PC-9 (cell line): ENCODE results near the gene ZNF423. TPM values are rescaled to one million over a fixed set of nuclear protein-coding genes. Genes with fewer than 3 reads are reported as not detected.

Source experiments
- BruUV-seq: library from RNA; stranded (reverse); fragments of 400-500 nt; replicated peaks from 2 replicates; lab custom pipeline; 2021; lab: Mats Ljungman, UMichigan
- CTCF ChIA-PET: fragments of 300-600 bp; sonication (Branson Sonifier 250); formaldehyde crosslinking; loops from one replicate; lab custom pipeline; 2022; ENCODE audit warnings: antibody characterized with exemption; lab: Charles Lee
- POLR2A ChIA-PET: fragments of 300-600 bp; sonication (Branson Sonifier 250); formaldehyde crosslinking; loops from one replicate; lab custom pipeline; 2022; ENCODE audit warnings: antibody characterized with exemption; ENCODE audit not compliant: unreplicated experiment; lab: Charles Lee
- DNase-seq, 2 experiments: peaks; one replicate each; pipeline versions ENCODE4 v3.0.0 to v3.0.0-alpha.2; 2015 to 2022; ENCODE audit warnings: mixed read lengths in 1 of 2
- H2AFZ ChIP-seq: fragments of 200-600 bp; sonication (generic); 2 replicates; pipeline ENCODE4 v1.8.1; 2017; ENCODE audit warnings: antibody characterized with exemption
- H3F3A ChIP-seq: fragments of 200-600 bp; sonication (generic); 2 replicates; pipeline ENCODE4 v1.8.1; 2017; ENCODE audit warnings: antibody characterized with exemption, mild to moderate bottlenecking, low read depth; ENCODE audit not compliant: insufficient read depth
- H3K27ac ChIP-seq: fragments of 200-600 bp; sonication (generic); 2 replicates; pipeline ENCODE4 v1.6.1; 2016; ENCODE audit warnings: mixed run types
- H3K27me3 ChIP-seq: fragments of 200-600 bp; sonication (generic); 2 replicates; pipeline ENCODE4 v1.6.1; 2016; ENCODE audit warnings: low read depth, mixed run types; ENCODE audit not compliant: insufficient read depth
- H3K36me3 ChIP-seq: fragments of 200-600 bp; sonication (generic); 2 replicates; pipeline ENCODE4 v1.6.1; 2016; ENCODE audit warnings: low read depth, mixed run types
- H3K4me1 ChIP-seq: fragments of 200-600 bp; sonication (generic); replicated peaks from 2 replicates; pipeline ENCODE4 v1.6.1; 2016; ENCODE audit warnings: mixed run types; ENCODE audit not compliant: insufficient read depth
- H3K4me2 ChIP-seq: fragments of 200-600 bp; sonication (generic); 2 replicates; pipeline ENCODE4 v1.6.1; 2017; ENCODE audit warnings: mixed run types
- H3K4me3 ChIP-seq: fragments of 200-600 bp; sonication (generic); 2 replicates; pipeline ENCODE4 v1.6.1; 2016; ENCODE audit warnings: mixed run types
- H3K79me2 ChIP-seq: fragments of 200-600 bp; sonication (generic); 2 replicates; pipeline ENCODE4 v1.6.1; 2017; ENCODE audit warnings: low read depth, mixed run types
- H3K9me2 ChIP-seq: fragments of 200-600 bp; sonication (generic); 2 replicates; pipeline ENCODE4 v1.8.1; 2017; ENCODE audit warnings: mild to moderate bottlenecking; ENCODE audit not compliant: insufficient read depth
- H3K9me3 ChIP-seq: fragments of 200-600 bp; sonication (generic); 2 replicates; pipeline ENCODE4 v1.8.1; 2016; ENCODE audit warnings: low read depth; ENCODE audit not compliant: insufficient read depth
- H4K20me1 ChIP-seq: fragments of 200-600 bp; sonication (generic); 2 replicates; pipeline ENCODE4 v1.8.1; 2017; ENCODE audit not compliant: insufficient read depth
- CTCF ChIP-seq: fragments of 200-600 bp; sonication (generic); conservative IDR thresholded peaks from 2 replicates; pipeline ENCODE4 v1.6.1; 2017; ENCODE audit warnings: mixed run types, antibody characterized with exemption, mild to moderate bottlenecking, moderate library complexity
- EZH2 ChIP-seq: fragments of 200-600 bp; sonication (generic); IDR thresholded peaks from 2 replicates; pipeline ENCODE4 v1.8.0; 2017; ENCODE audit warnings: antibody characterized with exemption, low read depth
- intact Hi-C: fragments of 100-400 bp; cut with micrococcal nuclease; formaldehyde crosslinking; loops from one replicate; pipeline ENCODE4 v1.10.0; 2022; ENCODE audit not compliant: unreplicated experiment
- total RNA-seq: library from RNA; stranded (reverse); gene quantifications from 2 replicates; pipeline ENCODE4 v1.2.3, GENCODE V29; 2021

The ZNF423 gene
- total RNA-seq, 1 experiment from 2014 or later: not detected

GRCh38 chr16:49504626-49505025, 351.3 kb downstream of the ZNF423 start:
- no peak overlapping the region for H3K4me3 ChIP-seq
- no peaks in the 10 kb centered on the region for H3K9me2 ChIP-seq
- H3K27me3 ChIP-seq: peaks cover 43% of the 10 kb centered on the region
- no peak overlapping the region for H3K4me2 ChIP-seq
- H3F3A ChIP-seq: no peaks in the 10 kb centered on the region
- H3K9me3 ChIP-seq: no peaks in the 10 kb centered on the region
- H4K20me1 ChIP-seq: no peaks in the 10 kb centered on the region; the same call in 1 of the 2 replicates
- ChIA-PET POLR2A (no interaction called here), CTCF (no interaction called here)
- no TSS peak for BruUV-seq
- no peak overlapping the region for H3K27ac ChIP-seq
- DNase-seq: no peak
- no peaks in the 10 kb centered on the region for H3K36me3 ChIP-seq
- H3K4me1 ChIP-seq: no peaks in the 10 kb centered on the region
- H3K79me2 ChIP-seq: no peaks in the 10 kb centered on the region
- TF ChIP-seq CTCF (no peak), EZH2 (no peak)
- intact Hi-C loops: no loop called here
- no peak overlapping the region for H2AFZ ChIP-seq

DNA sequence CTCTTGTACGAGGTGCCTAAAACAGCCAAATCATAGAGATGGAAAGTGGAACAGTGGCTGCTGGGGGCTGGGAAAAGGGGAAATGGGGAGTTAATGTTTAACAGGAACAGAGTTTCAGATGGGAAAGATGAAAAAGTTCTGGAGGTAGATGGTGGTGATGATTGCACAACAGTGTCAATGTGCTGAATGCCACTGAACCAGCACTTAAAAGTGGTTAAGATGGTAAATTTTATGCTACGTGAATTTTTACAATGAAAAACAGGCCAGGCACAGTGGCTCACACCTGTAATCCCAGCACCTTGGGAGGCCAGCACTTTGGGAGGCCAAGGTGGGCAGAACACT, 351.9 kb downstream of the ZNF423 start:
- H3K9me3 ChIP-seq: no peaks in the 10 kb centered on the region
- H3F3A ChIP-seq: no peaks in the 10 kb centered on the region
- H3K4me3 ChIP-seq: no peak overlapping the region
- ChIA-PET POLR2A (no interaction called here), CTCF (no interaction called here)
- H4K20me1 ChIP-seq: no peaks in the 10 kb centered on the region; the same call in 1 of the 2 replicates
- H3K4me2 ChIP-seq: no peak overlapping the region
- no peak overlapping the region for H3K27ac ChIP-seq
- intact Hi-C loops: no loop called here
- BruUV-seq: no TSS peak
- no peaks in the 10 kb centered on the region for H3K36me3 ChIP-seq
- no peaks in the 10 kb centered on the region for H3K4me1 ChIP-seq
- no peak for DNase-seq
- no peak for TF ChIP-seq EZH2
- TF ChIP-seq CTCF: no peak
- no peaks in the 10 kb centered on the region for H3K9me2 ChIP-seq
- no peak overlapping the region for H2AFZ ChIP-seq
- peaks cover 43% of the 10 kb centered on the region for H3K27me3 ChIP-seq
- H3K79me2 ChIP-seq: no peaks in the 10 kb centered on the region

DNA sequence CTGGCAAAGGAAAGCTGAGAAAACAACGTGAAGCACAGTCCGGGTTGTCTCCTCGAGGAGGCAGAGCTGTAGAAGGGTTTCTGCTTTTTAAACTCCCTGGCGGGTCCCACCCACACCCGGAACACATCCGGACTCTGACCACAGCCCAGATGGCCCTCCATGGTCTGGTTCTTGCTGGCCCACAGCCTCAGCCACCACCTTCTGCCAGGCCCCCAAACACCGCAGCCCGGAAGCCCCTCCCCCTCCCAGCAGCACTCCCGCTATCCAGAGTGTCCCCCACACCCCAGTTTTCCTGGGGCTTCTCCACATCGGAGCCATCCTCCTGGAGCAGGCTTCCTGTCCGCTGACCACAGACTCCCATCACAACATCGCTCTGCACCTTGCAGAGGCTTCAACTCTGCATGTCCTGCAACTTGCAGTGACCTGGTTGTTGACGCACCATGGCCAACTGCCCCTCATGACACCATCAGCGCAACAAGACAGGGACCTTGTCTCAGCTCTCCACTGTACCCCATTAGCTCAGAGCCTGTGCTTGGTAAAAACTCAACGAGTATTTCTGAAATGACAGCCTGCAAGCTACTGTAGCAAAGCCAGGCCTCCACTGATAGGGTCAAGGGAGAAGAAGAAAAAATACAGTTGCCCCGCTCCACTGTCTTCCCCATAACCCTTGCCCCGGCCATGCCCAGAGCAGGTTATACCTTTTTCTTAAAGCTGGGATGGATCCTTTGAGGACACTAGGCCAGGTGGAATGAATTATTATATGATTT, 352.5 kb downstream of the ZNF423 start:
- Histone ChIP-seq H3F3A (no peaks in the 10 kb centered on the region), H3K4me1 (no peaks in the 10 kb centered on the region), H3K27me3 (peaks cover 43% of the 10 kb centered on the region), H3K9me2 (no peaks in the 10 kb centered on the region), H3K27ac (no peak overlapping the region), H3K9me3 (no peaks in the 10 kb centered on the region), H3K79me2 (no peaks in the 10 kb centered on the region), H4K20me1 (no peaks in the 10 kb centered on the region; the same call in 1 of the 2 replicates), H3K36me3 (no peaks in the 10 kb centered on the region), H3K4me3 (no peak overlapping the region), H3K4me2 (no peak overlapping the region), H2AFZ (no peak overlapping the region)
- ChIA-PET POLR2A (no interaction called here), CTCF (no interaction called here)
- BruUV-seq: no TSS peak
- DNase-seq: no peak
- no peak for TF ChIP-seq CTCF
- TF ChIP-seq EZH2: no peak
- intact Hi-C loops: no loop called here
